ENCODE data around the gene RILPL2. TPM values are rescaled to one million over a fixed set of nuclear protein-coding genes. Genes with fewer than 3 reads are reported as not detected.
A peak's percentile ranks its signal among the peaks of the same experiment; 100 is the strongest.

RILPL2 gene
- total and polyA plus RNA-seq, 9 of the 15 experiments (the other 6 are each of a cell fraction or from before 2014, with no cell fraction given): 0.61 to 5.8 (median 4.3) TPM

GRCh38 chr12:123388177-123388950, 48.1 kb downstream of the RILPL2 start (continued):
- TF ChIP-seq CHD7 (IDR thresholded peaks at IDR 0.05; ENCODE audit: low read depth, low read length): no peak
- 0 out of 2 replicates have a peak, but pooled peaks have one; percentile 4 for TF ChIP-seq PHF8 (IDR thresholded peaks at IDR 0.05; ENCODE audit: borderline replicate concordance, low read length)
- no peak for TF ChIP-seq POLR3G (IDR thresholded peaks at IDR 0.05; ENCODE audit: extremely low read depth, insufficient read length, insufficient replicate concordance)
- peak; percentile 68 for TF ChIP-seq ZNF766 (CRISPR knock-in tag; conservative IDR thresholded peaks at IDR 0.05)
- peak; percentile 22 for TF ChIP-seq CXXC5 (CRISPR knock-in tag; IDR thresholded peaks at IDR 0.05)
- no peak for TF ChIP-seq E2F5 (CRISPR knock-in tag; IDR thresholded peaks at IDR 0.05)
- peak; percentile 16; the same call in 1 of the 2 replicates for TF ChIP-seq ETV1 (tag; conservative IDR thresholded peaks at IDR 0.05; ENCODE audit: low read depth)
- peak; percentile 77; the same call in 1 of the 2 replicates for TF ChIP-seq ZBED1 (IDR thresholded peaks at IDR 0.05)
- TF ChIP-seq KLF1 (tag; IDR thresholded peaks at IDR 0.05): peak; percentile 47; the same call in 1 of the 2 replicates
- TF ChIP-seq ZNF583 (CRISPR knock-in tag; IDR thresholded peaks at IDR 0.05): no peak
- no peak for TF ChIP-seq CBFB (CRISPR knock-in tag; IDR thresholded peaks at IDR 0.05)
- peak; percentile 81 for TF ChIP-seq SPI1 (IDR thresholded peaks at IDR 0.05; ENCODE audit: borderline replicate concordance, low read depth, low read length)
- TF ChIP-seq HMGN3 (IDR thresholded peaks at IDR 0.05; ENCODE audit: borderline replicate concordance, extremely low read depth, insufficient read length, low read depth, low read length): peak; percentile 80
- peak; percentile 53 for TF ChIP-seq JUND (IDR thresholded peaks at IDR 0.05; ENCODE audit: borderline replicate concordance, low read depth, low read length)
- TF ChIP-seq JUND (tag; IDR thresholded peaks at IDR 0.05; ENCODE audit: borderline replicate concordance, low read depth, low read length): peak; percentile 37; the same call in 1 of the 3 replicates
- no peak for TF ChIP-seq POLR2AphosphoS2 (IDR thresholded peaks at IDR 0.05; ENCODE audit: low read length)

Data from K562 (cell line).